Colonic mucosa (tissue), 4 donors: ENCODE data around the gene NPAT. TPM values are rescaled to one million over a fixed set of nuclear protein-coding genes. Genes with fewer than 3 reads are reported as not detected.
"Not testable (repeated sequence)": the region's sequence is repeated elsewhere in the genome, so short reads cannot be mapped to it uniquely, and the experiment has no call there.

Experiments used
- DNase-seq: peaks from one replicate; pipeline ENCODE4 v3.0.0-alpha.2; 2020
- H3K27ac ChIP-seq: fragments of 200-600 bp; one replicate; pipeline ENCODE4 v1.8.0; 2021
- H3K27me3 ChIP-seq: fragments of 200-600 bp; one replicate; pipeline ENCODE4 v1.8.0; 2021
- H3K36me3 ChIP-seq: fragments of 200-600 bp; one replicate; pipeline ENCODE4 v1.8.0; 2021
- H3K4me1 ChIP-seq: fragments of 200-600 bp; one replicate; pipeline ENCODE4 v1.8.0; 2021; ENCODE audit warnings: mild to moderate bottlenecking
- H3K4me3 ChIP-seq: fragments of 200-600 bp; one replicate; pipeline ENCODE4 v1.8.0; 2021
- H3K9ac ChIP-seq, 2 donors: one replicate each; pipeline ENCODE4 v1.7.0; 2013; ENCODE audit warnings: control low read depth in 2 of 2, low read depth in 2 of 2, low read length in 2 of 2
- H3K9me3 ChIP-seq: fragments of 200-600 bp; one replicate; pipeline ENCODE4 v1.8.0; 2021
- intact Hi-C: fragments of 100-400 bp; cut with DNase I; formaldehyde crosslinking; loops from one replicate; pipeline ENCODE4 v1.14.1; 2022
- total RNA-seq, 2 donors: library from RNA; stranded (reverse); fragmentation: NEBNext Ultra II Directional in 1 of 2; extraction: Animal tissue kit (Norgen Biotek cat#: 25700) in 1 of 2; gene quantifications; one replicate each; pipeline ENCODE4 v1.2.1, GENCODE V29; 2021
- TF ChIP-seq, protein P1 (sequence below): fragments of 200-600 bp; IDR thresholded peaks from one replicate; pipeline ENCODE4 v1.8.0; 2022; ENCODE audit warnings: antibody characterized with exemption, mild to moderate bottlenecking
- donor health status: healthy.
- donor health status: DM: no; HTN: no; CAD: no.
- donor health status: DM: no; HTN: no; CAD: no.

NPAT gene
- total RNA-seq, 2 donors from 2014 or later: 10.8 to 14.0 TPM

DNA sequence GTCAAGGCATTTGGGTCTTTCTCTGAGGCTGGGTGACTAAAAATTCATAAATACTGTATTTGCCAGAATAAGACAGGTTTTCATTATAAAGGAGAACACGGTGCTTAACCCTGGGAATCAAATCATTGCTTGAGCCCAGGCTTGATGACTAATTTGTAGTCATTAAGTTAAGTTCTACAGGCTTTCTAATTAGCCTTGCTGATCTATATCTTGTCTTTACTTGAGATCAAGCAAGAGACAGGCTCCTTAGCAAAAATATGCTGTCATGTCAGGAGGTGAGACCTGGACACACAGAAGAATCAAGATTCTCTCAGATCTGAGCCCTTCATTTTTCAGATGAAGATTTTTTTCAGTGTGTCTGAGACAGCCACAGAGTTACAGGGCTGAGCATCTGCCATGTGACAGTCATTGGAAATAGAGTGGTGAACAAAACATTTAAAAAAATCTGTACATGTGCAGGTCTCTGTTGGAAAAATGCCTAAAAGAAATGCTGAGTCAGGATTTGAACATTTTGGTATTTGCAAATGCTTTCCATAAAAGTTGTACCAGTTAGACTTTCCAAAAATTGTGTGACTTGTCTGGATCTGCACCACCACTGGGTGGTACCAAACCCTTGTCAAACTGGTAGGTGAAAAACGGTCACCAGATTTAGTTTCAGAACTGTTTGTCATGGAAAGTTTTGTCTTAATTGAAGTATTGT, 86.4 kb downstream of the NPAT start:
- no peak for DNase-seq
- TF ChIP-seq, protein P1, sequence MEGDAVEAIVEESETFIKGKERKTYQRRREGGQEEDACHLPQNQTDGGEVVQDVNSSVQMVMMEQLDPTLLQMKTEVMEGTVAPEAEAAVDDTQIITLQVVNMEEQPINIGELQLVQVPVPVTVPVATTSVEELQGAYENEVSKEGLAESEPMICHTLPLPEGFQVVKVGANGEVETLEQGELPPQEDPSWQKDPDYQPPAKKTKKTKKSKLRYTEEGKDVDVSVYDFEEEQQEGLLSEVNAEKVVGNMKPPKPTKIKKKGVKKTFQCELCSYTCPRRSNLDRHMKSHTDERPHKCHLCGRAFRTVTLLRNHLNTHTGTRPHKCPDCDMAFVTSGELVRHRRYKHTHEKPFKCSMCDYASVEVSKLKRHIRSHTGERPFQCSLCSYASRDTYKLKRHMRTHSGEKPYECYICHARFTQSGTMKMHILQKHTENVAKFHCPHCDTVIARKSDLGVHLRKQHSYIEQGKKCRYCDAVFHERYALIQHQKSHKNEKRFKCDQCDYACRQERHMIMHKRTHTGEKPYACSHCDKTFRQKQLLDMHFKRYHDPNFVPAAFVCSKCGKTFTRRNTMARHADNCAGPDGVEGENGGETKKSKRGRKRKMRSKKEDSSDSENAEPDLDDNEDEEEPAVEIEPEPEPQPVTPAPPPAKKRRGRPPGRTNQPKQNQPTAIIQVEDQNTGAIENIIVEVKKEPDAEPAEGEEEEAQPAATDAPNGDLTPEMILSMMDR: no peak
- Histone ChIP-seq H3K27me3 (no peaks in the 10 kb centered on the region), H3K9ac (no peak overlapping the region), H3K9me3 (no peaks in the 10 kb centered on the region), H3K27ac (no peak overlapping the region), H3K36me3 (peaks cover 3% of the 10 kb centered on the region), H3K4me1 (no peaks in the 10 kb centered on the region), H3K4me3 (no peak overlapping the region)
- intact Hi-C loops: no loop called here

DNA sequence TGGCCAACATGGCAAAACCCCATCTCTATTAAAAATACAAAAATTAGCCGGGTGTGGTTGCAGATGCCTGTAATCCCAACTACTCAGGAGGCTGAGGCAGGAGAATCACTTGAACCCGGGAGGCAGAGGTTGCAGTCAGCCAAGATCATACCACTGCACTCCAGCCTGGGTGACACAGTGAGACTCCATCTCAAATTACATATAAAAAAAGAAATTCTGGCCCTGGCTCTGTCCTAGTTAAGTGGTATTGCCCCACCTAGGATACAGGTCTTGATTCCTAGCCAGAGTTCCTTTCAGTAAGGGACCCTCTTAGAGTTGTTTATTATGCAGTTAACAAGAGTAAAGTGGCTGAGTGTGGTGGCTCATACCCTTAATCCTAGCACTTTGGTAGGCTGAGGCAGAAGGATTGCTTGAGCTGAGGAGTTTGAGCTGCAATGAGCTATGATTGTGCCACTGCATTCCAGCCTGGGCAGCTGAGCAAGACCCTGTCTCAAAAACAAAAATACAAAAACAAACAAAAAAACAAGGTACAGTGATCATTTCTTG, 89.4 kb downstream of the NPAT start:
- H3K9ac ChIP-seq, H3K27me3 ChIP-seq, DNase-seq, H3K4me3 ChIP-seq, H3K27ac ChIP-seq, H3K36me3 ChIP-seq, H3K9me3 ChIP-seq, H3K4me1 ChIP-seq, intact Hi-C loops: not testable (repeated sequence)

DNA sequence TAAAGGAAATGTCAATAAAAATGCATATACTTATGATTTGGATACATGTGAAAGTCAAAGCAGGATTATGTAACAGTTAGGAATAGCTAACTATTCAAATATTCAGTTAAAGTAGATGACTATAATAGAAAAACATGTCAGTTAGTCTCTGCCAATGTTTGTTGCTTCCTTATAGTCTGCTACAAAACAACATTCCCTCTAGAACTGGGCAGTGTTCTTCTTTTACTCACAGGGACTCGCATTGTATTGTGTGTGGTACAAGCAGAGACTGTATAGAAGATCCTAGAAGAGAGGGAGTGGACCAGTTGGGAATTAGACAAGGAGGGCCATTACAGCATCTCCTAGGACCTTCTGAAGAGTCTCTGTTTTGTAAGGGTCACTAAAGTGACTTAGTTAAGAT, 90.4 kb downstream of the NPAT start:
- Histone ChIP-seq H3K27ac (no peak overlapping the region), H3K27me3 (no peaks in the 10 kb centered on the region), H3K36me3 (no peaks in the 10 kb centered on the region), H3K9me3 (no peaks in the 10 kb centered on the region), H3K4me3 (no peak overlapping the region), H3K9ac (no peak overlapping the region), H3K4me1 (no peaks in the 10 kb centered on the region)
- no peak for DNase-seq
- TF ChIP-seq, protein P1: no peak
- intact Hi-C loops: no loop called here

DNA sequence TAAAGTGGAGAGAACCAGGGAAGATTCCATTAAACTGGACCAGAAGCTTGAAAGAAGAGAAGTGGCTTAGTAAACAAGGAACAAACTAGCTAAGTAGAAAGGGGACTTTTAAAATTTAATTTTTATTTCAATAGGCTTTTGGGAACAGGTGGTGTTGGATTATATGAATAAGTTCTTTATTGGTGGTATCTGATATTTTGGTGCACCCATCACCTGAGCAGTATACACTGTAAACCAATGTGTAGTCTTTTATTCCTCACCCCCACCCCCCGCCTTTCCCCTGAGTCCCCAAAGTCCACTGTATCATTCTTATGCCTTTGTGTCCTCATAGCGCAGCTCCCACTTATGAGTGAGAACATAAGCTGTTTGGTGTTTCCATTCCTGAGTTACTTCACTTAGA, 93.7 kb downstream of the NPAT start:
- Histone ChIP-seq H3K27ac (no peak overlapping the region), H3K9ac (no peak overlapping the region), H3K9me3 (no peaks in the 10 kb centered on the region), H3K4me3 (no peak overlapping the region), H3K27me3 (no peaks in the 10 kb centered on the region), H3K4me1 (peaks cover 3% of the 10 kb centered on the region), H3K36me3 (no peaks in the 10 kb centered on the region)
- intact Hi-C loops: no loop called here
- no peak for DNase-seq
- TF ChIP-seq, protein P1: no peak

DNA sequence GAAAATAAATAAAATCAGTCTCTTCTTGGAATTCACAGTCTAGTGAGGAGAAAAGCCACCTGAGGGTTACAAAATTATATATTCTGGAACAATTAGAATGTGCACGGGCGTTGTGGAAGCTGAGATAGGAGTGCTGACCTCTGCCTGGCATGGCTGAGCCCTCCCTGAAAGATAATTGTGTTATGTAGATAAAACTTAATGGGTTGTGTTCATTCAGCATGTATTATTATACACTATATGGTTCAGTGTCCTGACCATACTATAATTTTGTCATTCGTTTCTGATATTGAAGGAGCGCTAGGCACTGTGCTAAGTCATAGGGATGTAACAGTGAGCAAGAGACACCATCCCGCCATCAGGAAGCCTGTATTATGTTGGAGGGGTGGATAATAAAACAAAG, 97.3 kb downstream of the NPAT start:
- TF ChIP-seq, protein P1: no peak
- no peaks in the 10 kb centered on the region for H3K36me3 ChIP-seq
- DNase-seq: no peak
- no peak overlapping the region for H3K27ac ChIP-seq
- no peaks in the 10 kb centered on the region for H3K9me3 ChIP-seq
- H3K9ac ChIP-seq: no peak overlapping the region
- no peaks in the 10 kb centered on the region for H3K27me3 ChIP-seq
- peaks cover 16% of the 10 kb centered on the region for H3K4me1 ChIP-seq
- intact Hi-C loops: no loop called here
- H3K4me3 ChIP-seq: no peak overlapping the region

DNA sequence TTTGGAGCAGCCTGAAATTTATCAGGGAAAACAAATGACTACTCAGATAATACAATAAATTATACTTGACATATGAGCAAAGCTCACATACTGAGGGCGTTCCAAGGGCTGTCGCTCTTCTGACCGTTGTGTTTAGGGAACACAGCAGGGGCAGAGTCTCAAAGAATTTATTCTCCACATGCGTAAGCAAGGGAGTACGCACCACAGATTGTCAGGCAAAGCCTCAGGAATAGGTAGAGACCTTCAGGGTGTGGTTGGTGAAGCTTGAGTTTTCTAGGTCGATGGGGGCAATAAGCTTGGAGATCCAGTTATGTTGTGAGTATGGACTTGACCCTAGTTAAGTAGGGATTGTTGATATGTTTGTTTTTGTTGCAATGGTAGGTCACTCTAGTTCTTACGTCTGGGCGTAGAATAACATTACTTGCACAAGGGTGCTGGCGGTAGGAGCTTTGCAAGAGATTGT, 100.2 kb downstream of the NPAT start:
- TF ChIP-seq, protein P1: no peak
- H3K4me3 ChIP-seq: peak overlapping the region; percentile 90
- no peaks in the 10 kb centered on the region for H3K27me3 ChIP-seq
- H3K4me1 ChIP-seq: peaks cover 16% of the 10 kb centered on the region
- DNase-seq: peak; percentile 45
- peak overlapping the region in 1 of 2 donors; percentile 75 for H3K9ac ChIP-seq
- no peaks in the 10 kb centered on the region for H3K36me3 ChIP-seq
- H3K9me3 ChIP-seq: no peaks in the 10 kb centered on the region
- intact Hi-C loops: no loop called here
- peak overlapping the region; percentile 91 for H3K27ac ChIP-seq
